ENCODE measurements around the gene UAP1L1.
A peak's percentile ranks its signal among the peaks of the same experiment; 100 is the strongest.

UAP1L1 gene

DNA sequence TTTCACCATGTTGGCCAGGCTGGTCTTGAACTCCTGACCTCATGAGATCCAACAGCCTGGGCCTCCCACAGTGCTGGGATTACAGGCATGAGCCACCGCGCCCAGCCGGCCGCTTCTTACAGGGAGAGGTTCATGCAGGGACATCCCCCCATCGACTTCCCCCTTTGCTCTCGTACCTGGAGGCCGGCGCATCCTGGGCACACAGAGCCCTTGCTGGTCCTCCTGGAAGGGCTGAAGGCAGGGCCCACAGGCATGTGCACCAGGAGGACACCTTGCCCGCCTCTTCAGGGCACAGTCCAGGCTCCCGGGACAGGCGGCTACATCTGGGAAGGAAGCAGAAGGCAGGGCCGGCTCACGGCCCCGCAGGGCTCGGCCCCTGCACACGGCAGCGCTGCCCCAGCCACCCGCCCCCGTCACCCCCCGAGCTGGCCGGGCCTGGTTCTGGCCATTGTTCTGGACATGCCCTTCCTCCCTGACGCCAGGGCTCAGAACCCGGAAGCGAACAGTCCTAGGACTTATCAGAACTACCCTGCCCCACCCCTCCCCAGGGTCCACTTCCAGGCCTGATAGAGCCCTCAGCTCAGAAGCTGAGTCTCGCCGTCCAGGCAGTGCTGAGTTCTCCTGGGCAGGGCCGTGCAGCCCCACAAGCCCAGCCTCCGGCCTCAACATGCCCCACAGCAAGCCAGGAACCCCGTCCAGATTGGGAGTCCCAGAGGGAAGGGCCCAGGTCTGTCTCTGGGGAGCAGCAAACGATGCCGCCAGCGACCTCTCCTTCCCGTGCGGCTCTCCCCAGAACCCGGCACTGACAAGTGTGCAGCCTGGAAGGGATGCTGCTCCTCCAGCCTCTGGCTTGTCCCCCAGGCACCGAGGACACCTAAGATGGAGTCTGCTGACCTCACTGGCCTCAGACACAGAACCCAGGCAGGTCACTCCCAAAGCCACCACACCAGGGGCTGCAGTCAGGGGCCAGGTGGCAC is 34.3 kb upstream of the UAP1L1 start:
- Histone ChIP-seq H3K36me3 (ENCODE audit: control insufficient read depth, insufficient read depth, low read length) (peaks cover 4% of the 10 kb centered on the region), H3K27ac (ENCODE audit: insufficient read depth, low read depth, low read length, poor library complexity, severe bottlenecking) (no peak overlapping the region), H3K4me1 (ENCODE audit: control insufficient read depth, insufficient read depth, low read length) (peaks cover 9% of the 10 kb centered on the region), H3K9me3 (ENCODE audit: control insufficient read depth, low read length) (no peaks in the 10 kb centered on the region), H3K27me3 (ENCODE audit: control insufficient read depth, insufficient read depth, low read length, poor library complexity, severe bottlenecking) (peaks cover 44% of the 10 kb centered on the region), H3K4me3 (ENCODE audit: insufficient read depth, low read depth, low read length) (no peak overlapping the region)
- WGBS, 2 experiments = 90 to 91% methylated on average over 36 of the region's 36 CpGs

DNA sequence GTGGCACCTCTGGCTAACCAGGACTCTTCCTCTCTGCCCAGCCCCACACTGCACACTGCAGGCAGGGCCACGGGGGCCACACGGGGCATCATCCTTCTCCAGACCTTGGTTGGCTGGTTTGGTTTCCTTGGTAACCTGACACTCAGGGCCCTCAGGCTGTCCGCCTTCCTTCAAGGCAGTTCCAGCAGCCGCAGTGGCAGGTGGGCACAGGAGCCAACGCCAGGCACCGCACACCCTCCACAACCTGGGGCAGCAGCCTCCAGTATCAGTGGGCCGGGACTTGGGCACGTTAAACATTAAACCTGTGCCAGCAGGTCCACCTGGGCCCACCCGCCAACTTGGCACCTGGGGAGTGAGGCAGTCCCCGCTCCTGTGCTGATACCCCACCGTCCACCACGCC is 33.3 kb upstream of the UAP1L1 start:
- Histone ChIP-seq H3K4me1 (ENCODE audit: control insufficient read depth, insufficient read depth, low read length) (peaks cover 9% of the 10 kb centered on the region), H3K27ac (ENCODE audit: insufficient read depth, low read depth, low read length, poor library complexity, severe bottlenecking) (no peak overlapping the region), H3K9me3 (ENCODE audit: control insufficient read depth, low read length) (no peaks in the 10 kb centered on the region), H3K4me3 (ENCODE audit: insufficient read depth, low read depth, low read length) (no peak overlapping the region), H3K27me3 (ENCODE audit: control insufficient read depth, insufficient read depth, low read length, poor library complexity, severe bottlenecking) (peaks cover 54% of the 10 kb centered on the region), H3K36me3 (ENCODE audit: control insufficient read depth, insufficient read depth, low read length) (peaks cover 3% of the 10 kb centered on the region)
- 86 to 88% methylated on average over 12 of the region's 12 CpGs for WGBS, 2 experiments

DNA sequence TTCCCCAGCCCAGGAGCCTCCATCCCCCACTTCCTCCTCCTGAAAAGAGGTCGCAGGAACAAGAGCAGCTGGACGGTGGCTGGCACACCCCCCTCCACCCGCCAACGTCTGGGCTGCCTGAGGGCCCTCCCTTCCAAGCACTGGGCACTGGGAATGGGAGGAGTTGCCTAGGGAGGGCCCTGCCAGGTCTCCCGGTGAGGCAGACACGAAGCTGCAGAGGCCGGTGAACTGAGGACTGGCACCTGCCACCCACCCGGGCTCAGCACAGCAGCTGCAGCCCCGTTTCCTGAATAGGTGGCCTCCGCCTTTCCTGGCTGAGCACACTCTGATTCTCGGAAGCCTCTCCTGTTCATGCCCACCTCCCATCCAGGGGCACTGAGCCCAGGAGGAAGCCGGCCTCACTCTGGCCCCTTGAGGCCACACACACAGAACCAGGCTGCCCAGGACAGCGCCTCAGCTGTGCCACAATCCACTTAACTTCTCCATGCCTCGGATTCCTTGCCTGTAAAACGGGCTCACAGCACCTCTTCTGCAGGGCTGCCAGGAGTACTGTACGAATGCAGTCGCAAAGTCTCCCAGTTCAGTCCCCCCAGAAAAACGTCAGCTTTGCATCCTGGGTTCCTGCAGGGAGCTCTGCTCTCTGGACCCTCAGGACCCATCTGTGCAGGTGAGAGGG is 32.7 kb upstream of the UAP1L1 start:
- Histone ChIP-seq H3K9me3 (ENCODE audit: control insufficient read depth, low read length) (no peaks in the 10 kb centered on the region), H3K27ac (ENCODE audit: insufficient read depth, low read depth, low read length, poor library complexity, severe bottlenecking) (no peak overlapping the region), H3K27me3 (ENCODE audit: control insufficient read depth, insufficient read depth, low read length, poor library complexity, severe bottlenecking) (peaks cover 60% of the 10 kb centered on the region), H3K36me3 (ENCODE audit: control insufficient read depth, insufficient read depth, low read length) (no peaks in the 10 kb centered on the region), H3K4me1 (ENCODE audit: control insufficient read depth, insufficient read depth, low read length) (peaks cover 9% of the 10 kb centered on the region), H3K4me3 (ENCODE audit: insufficient read depth, low read depth, low read length) (peak overlapping the region; percentile 56)
- 76 to 80% methylated on average over 18 of the region's 18 CpGs for whole genome bisulfite sequencing, 2 experiments

- Histone ChIP-seq H3K9me3 (ENCODE audit: control insufficient read depth, low read length) (no peaks in the 10 kb centered on the region), H3K4me3 (ENCODE audit: insufficient read depth, low read depth, low read length) (peak overlapping the region; percentile 56), H3K4me1 (ENCODE audit: control insufficient read depth, insufficient read depth, low read length) (peaks cover 9% of the 10 kb centered on the region), H3K27ac (ENCODE audit: insufficient read depth, low read depth, low read length, poor library complexity, severe bottlenecking) (no peak overlapping the region), H3K36me3 (ENCODE audit: control insufficient read depth, insufficient read depth, low read length) (no peaks in the 10 kb centered on the region), H3K27me3 (ENCODE audit: control insufficient read depth, insufficient read depth, low read length, poor library complexity, severe bottlenecking) (peaks cover 69% of the 10 kb centered on the region)
- 6% methylated on average over 96 of the region's 96 CpGs for WGBS, 2 experiments
These were observed 31.8 kb upstream of the UAP1L1 start for GRCh38 chr9:137045294-137046087.

DNA sequence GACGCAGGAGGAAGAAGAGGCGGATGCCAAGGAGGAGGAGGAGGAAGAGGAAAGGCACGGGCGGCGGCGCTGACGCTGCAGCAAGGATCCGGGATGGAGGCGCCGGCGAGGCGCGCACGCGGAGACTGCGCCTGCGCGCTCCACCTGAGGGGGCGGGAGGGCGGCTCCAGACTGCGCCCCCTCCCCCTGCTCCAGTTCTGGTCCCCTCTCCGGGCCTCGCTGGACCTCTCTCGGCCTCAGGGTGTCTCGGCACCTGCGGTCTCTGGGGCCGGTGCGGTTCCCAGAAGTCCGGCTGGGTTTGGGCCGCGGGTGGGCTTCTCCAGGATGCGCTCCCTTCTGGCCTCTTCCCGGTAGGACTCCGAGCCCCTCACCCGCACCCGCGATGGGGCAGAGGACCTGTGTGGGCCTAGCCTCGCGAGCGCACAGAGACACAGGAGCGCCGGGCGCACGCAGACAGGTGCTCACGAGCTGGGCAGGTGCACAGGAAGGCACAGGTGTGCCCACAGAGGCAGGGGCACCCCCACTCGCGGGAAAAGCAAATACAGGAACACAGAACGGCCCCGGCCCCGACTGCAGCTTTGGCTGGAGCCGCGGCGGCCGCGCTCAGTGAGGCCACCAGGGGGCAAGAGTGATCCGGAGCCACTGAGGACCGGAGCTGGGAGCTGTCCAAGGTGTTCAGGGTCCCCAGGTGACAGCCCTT is 31.1 kb upstream of the UAP1L1 start, which contains the start of gene NPDC1:
Gene NPDC1 (minus strand): TSS at position 90 of the 700 bp plus-strand sequence. CDS start 188 bp downstream, outside the sequence.
- H3K27me3 ChIP-seq (ENCODE audit: control insufficient read depth, insufficient read depth, low read length, poor library complexity, severe bottlenecking) = peaks cover 76% of the 10 kb centered on the region
- no peaks in the 10 kb centered on the region for H3K36me3 ChIP-seq (ENCODE audit: control insufficient read depth, insufficient read depth, low read length)
- WGBS, 2 experiments = 1% methylated on average over 57 of the region's 57 CpGs
- no peaks in the 10 kb centered on the region for H3K9me3 ChIP-seq (ENCODE audit: control insufficient read depth, low read length)
- H3K27ac ChIP-seq (ENCODE audit: insufficient read depth, low read depth, low read length, poor library complexity, severe bottlenecking) = no peak within 1 kb of the TSS
- H3K4me1 ChIP-seq (ENCODE audit: control insufficient read depth, insufficient read depth, low read length) = peaks cover 9% of the 10 kb centered on the region
- peak within 1 kb of the TSS; percentile 56 for H3K4me3 ChIP-seq (ENCODE audit: insufficient read depth, low read depth, low read length)

DNA sequence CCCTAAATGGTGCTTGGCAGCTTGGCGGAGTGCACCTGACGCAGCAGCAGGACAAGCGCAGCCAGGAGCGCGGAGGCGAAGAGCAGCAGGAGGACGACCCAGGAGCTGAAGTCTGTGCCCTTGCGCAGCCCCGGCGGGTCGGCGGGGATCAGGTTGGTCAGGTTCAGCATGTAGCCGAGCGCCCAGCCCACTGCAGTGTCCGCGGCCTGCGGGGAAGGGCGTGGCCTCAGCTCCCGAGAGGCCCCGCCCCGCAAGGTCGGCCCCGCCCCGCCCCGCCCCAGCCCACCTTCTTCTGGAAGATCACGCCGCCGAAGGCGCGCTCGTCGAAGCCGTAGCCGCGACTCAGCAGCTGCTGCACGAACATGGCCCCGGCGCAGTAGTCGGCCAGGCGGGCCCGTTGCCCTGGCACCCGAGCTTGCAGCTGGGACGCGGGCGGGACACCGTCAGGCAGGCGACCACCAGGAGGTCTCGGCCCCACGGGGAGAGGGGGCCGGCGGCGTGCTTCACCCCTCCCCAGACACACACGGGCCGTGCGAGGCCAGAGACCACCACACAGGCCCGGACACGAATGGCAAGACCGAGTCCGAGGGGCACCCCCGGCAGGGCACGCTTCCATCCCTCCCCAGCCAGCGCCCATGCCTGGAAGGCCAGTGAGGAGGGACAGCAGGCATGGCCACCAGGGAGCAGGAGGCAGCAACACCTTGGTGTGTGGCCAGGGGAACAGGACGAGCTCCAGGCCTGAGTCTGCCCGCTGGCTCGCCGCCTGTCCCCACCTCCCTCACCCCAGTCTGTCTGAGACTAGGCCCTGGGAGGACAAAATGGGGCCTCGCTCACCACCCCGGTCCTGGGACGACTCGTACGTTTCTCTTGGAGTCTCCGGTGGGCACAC is 28.4 kb upstream of the UAP1L1 start:
- WGBS, 2 experiments = 54% methylated on average over 72 of the region's 72 CpGs
- H3K27ac ChIP-seq (ENCODE audit: insufficient read depth, low read depth, low read length, poor library complexity, severe bottlenecking) = no peak overlapping the region
- H3K27me3 ChIP-seq (ENCODE audit: control insufficient read depth, insufficient read depth, low read length, poor library complexity, severe bottlenecking) = peaks cover 100% of the 10 kb centered on the region
- no peaks in the 10 kb centered on the region for H3K9me3 ChIP-seq (ENCODE audit: control insufficient read depth, low read length)
- H3K4me1 ChIP-seq (ENCODE audit: control insufficient read depth, insufficient read depth, low read length) = peaks cover 9% of the 10 kb centered on the region
- no peak overlapping the region for H3K4me3 ChIP-seq (ENCODE audit: insufficient read depth, low read depth, low read length)
- H3K36me3 ChIP-seq (ENCODE audit: control insufficient read depth, insufficient read depth, low read length) = no peaks in the 10 kb centered on the region

GRCh38 chr9:137049544-137050449 is 27.5 kb upstream of the UAP1L1 start:
- H3K4me3 ChIP-seq (ENCODE audit: insufficient read depth, low read depth, low read length) = no peak overlapping the region
- H3K4me1 ChIP-seq (ENCODE audit: control insufficient read depth, insufficient read depth, low read length) = peaks cover 6% of the 10 kb centered on the region
- no peaks in the 10 kb centered on the region for H3K9me3 ChIP-seq (ENCODE audit: control insufficient read depth, low read length)
- 46 to 47% methylated on average over 38 of the region's 38 CpGs for WGBS, 2 experiments
- no peaks in the 10 kb centered on the region for H3K36me3 ChIP-seq (ENCODE audit: control insufficient read depth, insufficient read depth, low read length)
- H3K27me3 ChIP-seq (ENCODE audit: control insufficient read depth, insufficient read depth, low read length, poor library complexity, severe bottlenecking) = peaks cover 100% of the 10 kb centered on the region
- H3K27ac ChIP-seq (ENCODE audit: insufficient read depth, low read depth, low read length, poor library complexity, severe bottlenecking) = no peak overlapping the region

DNA sequence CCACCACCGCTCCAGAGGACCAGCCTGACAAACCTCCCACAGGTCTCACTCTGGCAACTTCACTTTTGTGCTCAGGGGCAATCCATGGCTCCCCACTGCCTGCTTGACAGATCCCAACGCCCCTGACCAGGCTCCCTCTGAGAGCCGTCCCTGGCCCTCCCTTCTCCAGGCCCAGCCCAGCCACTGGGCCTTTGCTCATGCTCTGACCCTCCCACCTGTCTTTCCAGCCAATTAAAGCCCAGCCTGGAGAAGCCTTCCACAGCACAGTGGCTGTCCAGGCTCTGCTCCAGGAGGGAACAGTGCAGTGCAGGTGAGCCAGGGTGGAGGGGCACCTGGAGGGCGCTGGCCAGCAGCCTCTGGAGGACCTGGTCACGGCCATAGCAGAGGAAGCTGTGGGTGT is 26.7 kb upstream of the UAP1L1 start:
- Histone ChIP-seq H3K27me3 (ENCODE audit: control insufficient read depth, insufficient read depth, low read length, poor library complexity, severe bottlenecking) (peaks cover 100% of the 10 kb centered on the region), H3K4me1 (ENCODE audit: control insufficient read depth, insufficient read depth, low read length) (peaks cover 5% of the 10 kb centered on the region)
- WGBS, 2 experiments = 78 to 80% methylated on average over 5 of the region's 5 CpGs

More for the DNA sequence above, 26.7 kb upstream of the UAP1L1 start:
- Histone ChIP-seq H3K9me3 (ENCODE audit: control insufficient read depth, low read length) (no peaks in the 10 kb centered on the region), H3K27ac (ENCODE audit: insufficient read depth, low read depth, low read length, poor library complexity, severe bottlenecking) (no peak overlapping the region), H3K36me3 (ENCODE audit: control insufficient read depth, insufficient read depth, low read length) (no peaks in the 10 kb centered on the region), H3K4me3 (ENCODE audit: insufficient read depth, low read depth, low read length) (no peak overlapping the region)

Data from ectodermal cell (in vitro differentiated cells).